ENCODE measurements around the gene GPR87. TPM values are rescaled to one million over a fixed set of nuclear protein-coding genes. Genes with fewer than 3 reads are reported as not detected.
A peak's percentile ranks its signal among the peaks of the same experiment; 100 is the strongest.

GPR87 gene, protein sequence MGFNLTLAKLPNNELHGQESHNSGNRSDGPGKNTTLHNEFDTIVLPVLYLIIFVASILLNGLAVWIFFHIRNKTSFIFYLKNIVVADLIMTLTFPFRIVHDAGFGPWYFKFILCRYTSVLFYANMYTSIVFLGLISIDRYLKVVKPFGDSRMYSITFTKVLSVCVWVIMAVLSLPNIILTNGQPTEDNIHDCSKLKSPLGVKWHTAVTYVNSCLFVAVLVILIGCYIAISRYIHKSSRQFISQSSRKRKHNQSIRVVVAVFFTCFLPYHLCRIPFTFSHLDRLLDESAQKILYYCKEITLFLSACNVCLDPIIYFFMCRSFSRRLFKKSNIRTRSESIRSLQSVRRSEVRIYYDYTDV
- total RNA-seq (2012; rRNA removed) (0.28 and 0.36 TPM in 2 replicates), polyA plus RNA-seq (2012; rRNA removed) (0.26 TPM in 2 replicates), Bru-seq, nascent RNA (percentile 16 among the genes with signal in this experiment), BruChase-seq, experiment 1, labeled RNA remaining after a 6-hour chase (percentile 12 among the genes with signal in this experiment), BruChase-seq, experiment 2, labeled RNA remaining after a 2-hour chase (percentile 12 among the genes with signal in this experiment)
- polyA plus RNA-seq (2012; cell fraction: cytosol; rRNA removed), result 0.05 and 0.06 TPM in 2 replicates
- polyA plus RNA-seq (2012; cell fraction: nucleus; rRNA removed; ENCODE audit: low replicate concordance), result 0.05 and 0.21 TPM in 2 replicates
- long read RNA-seq, result 0 reads

DNA sequence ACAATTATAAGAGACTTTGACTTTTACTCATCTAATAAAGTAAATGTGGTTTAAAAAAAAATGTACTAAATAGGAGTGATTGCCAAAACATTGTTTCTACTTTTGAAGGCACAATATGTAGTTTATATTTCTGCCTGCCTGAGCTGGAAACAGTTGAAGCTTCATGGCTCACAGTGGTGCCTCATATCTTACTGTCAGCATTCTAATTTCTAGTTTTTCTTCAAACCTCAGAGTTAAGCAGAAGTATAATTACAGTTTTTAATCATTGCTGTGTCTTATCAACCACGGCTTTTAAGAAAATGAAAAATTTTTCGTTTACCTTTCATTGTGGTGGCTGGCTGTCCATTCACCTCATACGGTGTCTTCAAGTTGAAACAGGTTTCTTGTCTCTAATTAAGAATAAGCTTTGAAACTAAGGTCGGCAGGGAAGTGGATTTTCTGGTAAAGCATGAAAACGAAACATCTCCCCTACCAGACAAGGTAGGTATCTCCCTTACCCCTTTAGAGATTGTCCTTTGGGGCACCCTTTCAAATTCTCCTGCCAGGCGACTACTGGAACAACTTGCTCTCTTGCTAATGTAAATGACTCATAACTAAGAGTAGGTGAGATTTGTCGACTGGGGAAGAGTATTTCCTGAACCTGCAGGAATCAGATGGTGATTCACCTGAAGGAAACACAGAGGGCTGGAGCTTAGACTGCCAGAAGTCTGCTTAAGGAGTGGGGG lies at the start of gene GPR87:
Gene GPR87, minus strand, starts transcription at position 554 of the 725 bp plus-strand sequence. CDS start 16,720 bp downstream, outside the sequence.
- BruUV-seq (replicated peaks), result no TSS peak
- Histone ChIP-seq H3K27ac (ENCODE audit: insufficient read depth, low read length) (peak within 1 kb of the TSS; percentile 32), H2BK120ac (ENCODE audit: low read depth, low read length) (peak within 1 kb of the TSS; percentile 66), H2AFZ (replicated peaks; ENCODE audit: low read length, poor library complexity) (no peak within 1 kb of the TSS), H3K9me3 (ENCODE audit: control insufficient read depth, insufficient read depth, low read length) (peaks cover 5% of the 10 kb centered on the region), H3K14ac (replicated peaks; ENCODE audit: low read depth, low read length) (0 out of 2 replicates have a peak within 1 kb of the TSS, but pooled peaks have one; percentile 37), H4K91ac (ENCODE audit: insufficient read depth, low read depth, low read length) (no peak within 1 kb of the TSS; the same call in 1 of the 2 replicates), H4K5ac (ENCODE audit: low read depth, low read length) (peak within 1 kb of the TSS; percentile 64; the same call in 1 of the 2 replicates), H3K9ac (ENCODE audit: low read depth, low read length) (no peak within 1 kb of the TSS), H4K8ac (ENCODE audit: low read depth in 2 of 2, low read length in 2 of 2) (peak within 1 kb of the TSS in 1 of 2 experiments; percentile 71; a peak in 2 of 4 replicates), H2BK20ac (ENCODE audit: low read depth, low read length) (peak within 1 kb of the TSS; percentile 75), H3K4me3 (ENCODE audit: insufficient read depth, low read depth, low read length) (no peak within 1 kb of the TSS), H3K9me1 (ENCODE audit: insufficient read depth, low read length) (peaks cover 6% of the 10 kb centered on the region; the same call in 1 of the 2 replicates), H3K4me2 (ENCODE audit: low read depth, low read length) (no peak within 1 kb of the TSS), H2BK5ac (ENCODE audit: low read depth, low read length, poor library complexity, severe bottlenecking) (peak within 1 kb of the TSS; percentile 46), H3K36me3 (ENCODE audit: control insufficient read depth, insufficient read depth, low read length) (no peaks in the 10 kb centered on the region), H3K18ac (ENCODE audit: low read depth, low read length) (peak within 1 kb of the TSS; percentile 83), H3K4me1 (ENCODE audit: control insufficient read depth, insufficient read depth, low read length) (peaks cover 14% of the 10 kb centered on the region), H4K20me1 (ENCODE audit: insufficient read depth, low read length) (no peaks in the 10 kb centered on the region), H3K79me1 (ENCODE audit: low read depth in 1 of 2, low read length in 2 of 2) (no peaks in the 10 kb centered on the region), H2AK9ac (replicated peaks; ENCODE audit: low read depth, low read length, poor library complexity) (no peak within 1 kb of the TSS), H3K4ac (ENCODE audit: low read depth, low read length) (no peak within 1 kb of the TSS; the same call in 1 of the 2 replicates), H2AK5ac (ENCODE audit: low read depth, low read length) (peak within 1 kb of the TSS; percentile 33; the same call in 1 of the 2 replicates), H3K27me3 (ENCODE audit: control insufficient read depth, insufficient read depth, low read length) (no peaks in the 10 kb centered on the region), H2BK15ac (ENCODE audit: low read depth, low read length) (peak within 1 kb of the TSS; percentile 72; the same call in 2 of the 3 replicates), H3K56ac (ENCODE audit: extremely low read depth, insufficient read depth, low read length) (no peak within 1 kb of the TSS), H3K23ac (ENCODE audit: low read depth, low read length) (0 out of 2 replicates have a peak within 1 kb of the TSS, but pooled peaks have one; percentile 82)
- TF ChIP-seq MXI1 (IDR thresholded peaks at IDR 0.05; ENCODE audit: borderline replicate concordance, low read depth, low read length), result no peak
- TF ChIP-seq POLR2A (IDR thresholded peaks at IDR 0.05; ENCODE audit: low read depth, low read length), result no peak
- no CpG with 5 or more reads among the region's 7 CpGs for WGBS, 2 experiments (ENCODE audit: extremely low coverage in 2 of 2, insufficient read length in 1 of 2)
- ChIA-PET CTCF (interaction anchor here (1.0 to 1.2 kb wide), 2 partner anchors 11 kb away, joined by 3 to 8 read pairs; no protein-coding TSS in a partner anchor), POLR2A (ENCODE audit: unreplicated experiment) (no interaction called here)
- intact Hi-C loops (cut with micrococcal nuclease) (no loop called here), in situ Hi-C loops (cut with MboI; ENCODE audit: low sequenced_read_pairs) (no loop called here), dilution Hi-C loops (cut with HindIII; ENCODE audit: low sequenced_read_pairs, unreplicated experiment) (no loop called here)
- ATAC-seq (ENCODE audit: low read depth), result no peak
- peak; percentile 49 for DNase-seq

All from IMR-90 (cell line).